SU-DHL-6 (cell line): Measurements from ENCODE around the gene MOB4.

Source experiments
- H2AFZ ChIP-seq: fragments of 200-600 bp; sonication (generic); 2 replicates; pipeline ENCODE4 v1.6.1; 2014; ENCODE audit warnings: low read depth, mild to moderate bottlenecking, moderate library complexity, mixed read lengths, antibody characterized with exemption, low read length; ENCODE audit not compliant: severe bottlenecking
- H3F3A ChIP-seq: fragments of 200-600 bp; shearing (Covaris generic); 2 replicates; pipeline ENCODE4 v1.6.0; 2016; ENCODE audit warnings: antibody characterized with exemption, mild to moderate bottlenecking; ENCODE audit not compliant: insufficient read depth
- H3K27ac ChIP-seq: fragments of 200-600 bp; sonication (generic); 2 replicates; pipeline ENCODE4 v1.5.1; 2016; ENCODE audit warnings: low read depth, mild to moderate bottlenecking, low read length, moderate library complexity, mixed read lengths
- H3K27me3 ChIP-seq: fragments of 200-600 bp; sonication (generic), shearing (Covaris generic); 2 replicates; pipeline ENCODE4 v1.6.0; 2014; ENCODE audit warnings: mild to moderate bottlenecking, low read length
- H3K36me3 ChIP-seq: fragments of 200-600 bp; sonication (generic); 2 replicates; pipeline ENCODE4 v1.6.1; 2014; ENCODE audit warnings: mild to moderate bottlenecking, low read length, mixed read lengths
- H3K4me2 ChIP-seq: fragments of 300-600, 200-600 bp; shearing (Covaris generic), sonication (generic); 2 replicates; pipeline ENCODE4 v1.6.0; 2014; ENCODE audit warnings: low read length, low read depth, mild to moderate bottlenecking; ENCODE audit not compliant: poor library complexity, severe bottlenecking
- H3K4me3 ChIP-seq: fragments of 200-600 bp; sonication (generic); 2 replicates; pipeline ENCODE4 v1.5.1; 2014; ENCODE audit warnings: antibody characterized with exemption, low read length, mild to moderate bottlenecking, mixed read lengths; ENCODE audit not compliant: insufficient read depth, poor library complexity, severe bottlenecking
- H3K79me2 ChIP-seq: fragments of 200-600 bp; sonication (generic); 2 replicates; pipeline ENCODE4 v1.6.1; 2014; ENCODE audit warnings: mild to moderate bottlenecking, low read length, moderate library complexity; ENCODE audit not compliant: insufficient read depth
- H3K9ac ChIP-seq: fragments of 200-600 bp; sonication (generic); 2 replicates; pipeline ENCODE4 v1.7.0; 2014; ENCODE audit warnings: mild to moderate bottlenecking, low read length
- H3K9me2 ChIP-seq: fragments of 200-600 bp; sonication (generic); replicated peaks from 2 replicates; pipeline ENCODE4 v1.6.1; 2014; ENCODE audit warnings: low read length; ENCODE audit not compliant: insufficient read depth
- H3K9me3 ChIP-seq: fragments of 200-600 bp; sonication (generic); 2 replicates; pipeline ENCODE4 v1.6.1; 2014; ENCODE audit warnings: low read length, mixed read lengths; ENCODE audit not compliant: insufficient read depth
- H4K20me1 ChIP-seq: fragments of 200-600 bp; sonication (generic); 2 replicates; pipeline ENCODE4 v1.6.1; 2014; ENCODE audit warnings: low read depth, mild to moderate bottlenecking, antibody characterized with exemption, low read length, moderate library complexity, mixed read lengths
- CTCF ChIP-seq: fragments of 200-600 bp; sonication (generic); IDR thresholded peaks from one replicate; pipeline ENCODE4 v1.5.1; 2017; ENCODE audit warnings: antibody characterized with exemption, mild to moderate bottlenecking, low read length, moderate library complexity; ENCODE audit not compliant: insufficient read depth, poor library complexity, severe bottlenecking
- EZH2phosphoT487 ChIP-seq: fragments of 200-600 bp; sonication (generic), shearing (Covaris generic); conservative IDR thresholded peaks from 2 replicates; pipeline ENCODE4 v1.6.1; 2018; ENCODE audit warnings: mild to moderate bottlenecking, antibody characterized with exemption, low read length, moderate library complexity, mixed read lengths

Gene MOB4

DNA sequence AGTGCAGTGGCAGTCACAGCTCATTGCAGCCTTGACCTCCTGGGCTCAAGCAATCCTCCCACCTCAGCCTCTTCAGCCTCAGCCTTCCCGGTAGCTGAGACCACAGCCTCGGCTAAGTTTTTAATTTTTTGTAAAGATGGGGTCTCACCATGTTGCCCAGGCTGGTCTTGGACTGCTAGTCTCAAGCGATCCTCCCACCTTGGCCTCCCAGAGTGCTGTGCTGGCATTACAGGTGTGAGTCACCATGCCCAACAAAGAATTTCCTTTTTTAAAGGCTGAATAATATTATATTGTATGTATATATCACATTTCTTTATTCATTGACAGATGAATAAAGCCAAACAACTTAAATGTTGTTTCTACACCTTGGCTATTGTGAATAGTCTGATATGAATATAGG, 42.5 kb downstream of the MOB4 start:
- H3F3A ChIP-seq = no peaks in the 10 kb centered on the region
- H3K36me3 ChIP-seq = peaks cover 3% of the 10 kb centered on the region; the same call in 1 of the 2 replicates
- no peak overlapping the region for H3K27ac ChIP-seq
- H3K27me3 ChIP-seq = no peaks in the 10 kb centered on the region
- no peak overlapping the region for H3K4me3 ChIP-seq
- TF ChIP-seq EZH2phosphoT487 (no peak), CTCF (no peak)
- H3K4me2 ChIP-seq = no peak overlapping the region
- no peaks in the 10 kb centered on the region for H3K9me2 ChIP-seq
- H2AFZ ChIP-seq = no peak overlapping the region
- H3K79me2 ChIP-seq = no peaks in the 10 kb centered on the region
- no peaks in the 10 kb centered on the region for H4K20me1 ChIP-seq
- H3K9me3 ChIP-seq = no peaks in the 10 kb centered on the region
- no peak overlapping the region for H3K9ac ChIP-seq

GRCh38 chr2:197559681-197560080, 43.8 kb downstream of the MOB4 start:
- H3K36me3 ChIP-seq = peaks cover 3% of the 10 kb centered on the region; the same call in 1 of the 2 replicates
- no peak overlapping the region for H3K9ac ChIP-seq
- no peak overlapping the region for H3K27ac ChIP-seq
- H4K20me1 ChIP-seq = no peaks in the 10 kb centered on the region
- no peak overlapping the region for H3K4me3 ChIP-seq
- no peak overlapping the region for H3K4me2 ChIP-seq
- H3K79me2 ChIP-seq = no peaks in the 10 kb centered on the region
- H2AFZ ChIP-seq = no peak overlapping the region
- H3F3A ChIP-seq = no peaks in the 10 kb centered on the region
- no peaks in the 10 kb centered on the region for H3K27me3 ChIP-seq
- no peaks in the 10 kb centered on the region for H3K9me2 ChIP-seq
- no peak for TF ChIP-seq CTCF
- no peak for TF ChIP-seq EZH2phosphoT487
- no peaks in the 10 kb centered on the region for H3K9me3 ChIP-seq

DNA sequence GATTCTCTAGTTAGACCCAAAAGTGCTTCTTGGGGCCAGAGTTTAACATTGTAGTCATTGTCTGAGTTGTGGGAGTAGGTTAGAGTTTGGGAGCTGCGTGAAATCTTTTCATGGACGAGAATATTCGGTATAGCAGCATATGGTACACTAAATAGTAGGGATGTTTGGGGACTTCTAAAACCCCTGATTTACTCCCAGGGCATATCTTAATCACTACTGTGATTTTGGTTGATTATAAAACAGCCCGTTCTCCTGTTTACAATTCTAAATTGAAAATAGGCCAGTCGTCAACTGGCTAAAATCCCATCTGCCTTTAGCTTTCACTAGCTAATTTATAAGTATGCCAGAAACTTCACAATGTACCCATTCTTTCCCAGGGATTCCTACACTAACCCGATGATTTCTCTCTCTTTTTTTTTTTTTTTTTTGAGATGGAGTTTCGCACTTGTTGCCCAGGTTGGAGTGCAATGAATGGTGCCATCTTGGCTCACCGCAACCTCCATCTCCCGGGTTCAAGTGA, 44.3 kb downstream of the MOB4 start:
- TF ChIP-seq CTCF = no peak
- TF ChIP-seq EZH2phosphoT487 = no peak
- Histone ChIP-seq H4K20me1 (no peaks in the 10 kb centered on the region), H3K9me2 (no peaks in the 10 kb centered on the region), H3K79me2 (no peaks in the 10 kb centered on the region), H3K4me2 (no peak overlapping the region), H3K27me3 (no peaks in the 10 kb centered on the region), H3K4me3 (no peak overlapping the region), H3K9me3 (no peaks in the 10 kb centered on the region), H3K9ac (no peak overlapping the region), H3K27ac (no peak overlapping the region), H3K36me3 (peaks cover 3% of the 10 kb centered on the region; the same call in 1 of the 2 replicates), H2AFZ (no peak overlapping the region), H3F3A (no peaks in the 10 kb centered on the region)
